NCI-H82 treated with DMSO at 0.1 percent for 48 hours (cell line): ENCODE data around the gene MSRB3.
"Not testable (repeated sequence)": the region's sequence is repeated elsewhere in the genome, so short reads cannot be mapped to it uniquely, and the experiment has no call there.

Experiments
- DNase-seq: peaks from one replicate; lab custom pipeline; 2025; ENCODE audit not compliant: unreplicated experiment; lab: John Stamatoyannopoulos, UW

Gene MSRB3

DNA sequence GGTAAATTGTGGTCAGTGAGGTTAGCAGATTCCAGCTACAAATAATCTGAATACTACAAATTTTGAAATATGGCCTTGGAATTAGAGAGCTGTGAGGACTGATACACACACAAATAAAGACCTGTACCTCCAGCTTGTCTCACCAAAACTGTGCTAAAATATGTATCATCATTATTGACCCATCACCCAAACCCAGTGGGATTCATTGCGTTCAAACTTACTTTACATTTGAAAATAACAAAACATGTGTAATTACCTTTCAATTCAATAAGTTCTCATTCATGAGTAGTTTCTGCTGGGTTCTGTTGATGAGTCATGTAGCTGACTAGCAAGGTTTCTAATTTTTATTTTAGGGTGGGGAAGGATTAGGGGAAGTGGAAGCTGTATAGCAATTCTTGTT lies 170.9 kb downstream of the MSRB3 start:
- no peak for DNase-seq

DNA sequence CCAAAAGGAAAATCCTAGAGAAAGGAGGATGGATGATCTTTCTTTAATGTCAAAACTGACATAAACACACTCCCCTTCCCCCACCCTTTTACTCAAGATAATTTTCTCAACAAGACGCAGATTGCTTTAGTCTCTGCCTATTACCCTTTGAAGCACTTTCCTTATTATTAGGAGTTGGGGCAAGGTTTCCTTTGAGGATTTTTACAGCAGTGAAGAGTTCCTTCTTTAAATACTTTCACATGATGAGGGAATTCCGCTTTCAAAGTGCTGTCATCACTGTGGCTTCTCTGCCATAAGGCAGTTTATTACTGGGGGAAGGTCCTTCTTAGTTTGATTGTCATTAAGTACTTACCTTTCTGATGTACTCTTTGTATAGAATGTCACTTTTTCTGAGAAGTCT lies 172.1 kb downstream of the MSRB3 start:
- DNase-seq: no peak

DNA sequence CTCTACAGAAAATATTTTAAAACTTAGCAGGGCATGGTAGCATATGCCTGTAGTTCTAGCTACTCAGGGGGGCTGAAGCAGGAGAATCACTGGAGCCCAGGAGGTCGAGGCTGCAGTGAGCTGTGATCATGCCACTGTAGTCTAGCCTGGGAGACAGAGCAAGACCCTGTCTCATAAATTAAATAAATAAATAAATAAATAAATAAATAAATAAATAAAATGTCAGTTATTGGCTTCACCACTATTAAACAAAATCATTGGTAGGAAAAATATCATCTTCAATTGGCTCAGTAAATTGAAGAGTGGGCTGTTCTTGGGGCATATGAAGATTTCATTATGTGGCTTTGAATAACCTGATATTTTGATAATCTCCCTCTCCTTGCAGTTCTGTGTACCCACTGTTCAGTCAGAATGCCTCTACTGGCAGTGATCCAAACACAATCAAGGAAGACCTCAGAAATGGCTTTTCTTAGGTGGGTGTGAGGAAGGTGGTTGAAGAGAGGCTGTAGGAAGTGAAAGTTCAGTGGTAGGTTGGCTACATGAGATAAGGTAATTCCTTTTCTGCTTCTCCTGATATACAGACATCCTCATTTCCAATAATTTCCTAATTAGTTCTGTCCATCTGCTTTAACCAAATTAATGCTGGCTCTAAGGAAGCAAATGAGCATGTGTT lies 175.8 kb downstream of the MSRB3 start:
- DNase-seq: no peak

DNA sequence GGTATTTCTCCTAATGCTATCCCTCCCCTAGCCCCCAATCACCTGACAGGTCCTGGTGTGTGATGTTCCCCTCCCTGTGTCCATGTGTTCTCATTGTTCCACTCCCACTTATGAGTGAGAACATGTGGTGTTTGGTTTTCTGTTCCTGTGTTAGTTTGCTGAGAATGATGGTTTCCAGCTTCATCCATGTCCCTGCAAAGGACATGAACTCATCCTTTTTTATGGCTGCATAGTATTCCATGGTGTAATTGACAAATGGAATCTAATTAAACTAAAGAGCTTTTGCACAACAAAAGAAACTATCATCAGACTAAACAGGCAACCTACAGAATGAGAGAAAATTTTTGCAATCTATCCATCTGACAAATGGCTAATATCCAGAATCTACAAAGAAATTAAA lies 178.9 kb downstream of the MSRB3 start:
- DNase-seq: not testable (repeated sequence)

DNA sequence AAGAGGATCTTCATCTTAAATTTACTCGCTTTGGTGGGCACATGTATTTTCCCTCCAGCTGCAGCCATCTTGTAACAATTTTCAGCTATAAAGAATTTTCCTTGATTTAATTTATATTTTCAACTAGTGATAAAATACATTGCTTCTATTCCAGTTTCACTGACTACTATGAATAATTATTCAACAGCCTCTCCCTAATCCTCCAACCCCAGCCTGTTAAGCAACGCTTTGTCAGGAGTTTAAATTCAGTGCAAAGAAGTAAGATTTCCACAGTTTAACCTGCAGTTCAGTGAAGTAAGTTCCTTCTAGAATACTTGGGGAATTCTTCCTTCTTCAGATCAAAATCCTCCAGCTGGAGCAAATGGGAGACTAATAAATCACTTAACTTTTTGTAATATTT lies 180.2 kb downstream of the MSRB3 start:
- no peak for DNase-seq

DNA sequence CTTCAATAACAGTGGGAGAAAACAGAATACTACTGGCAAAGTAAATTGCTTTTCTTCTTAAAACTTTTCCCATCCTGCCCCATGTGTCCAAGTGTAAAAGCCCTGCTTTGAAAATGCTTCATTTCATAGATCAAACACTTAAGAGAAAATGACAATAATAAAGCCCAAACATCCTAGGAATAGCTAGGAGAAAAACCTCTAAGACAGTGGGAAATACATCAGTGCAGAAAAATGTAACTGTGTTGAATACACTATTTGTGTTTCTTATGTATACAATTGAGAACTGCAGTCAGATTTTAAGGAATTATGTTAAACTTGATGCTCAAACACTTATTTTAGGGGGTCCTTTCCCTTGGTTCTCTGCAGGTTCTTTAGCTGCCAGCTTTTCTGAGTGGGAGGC lies 181.1 kb downstream of the MSRB3 start:
- no peak for DNase-seq

DNA sequence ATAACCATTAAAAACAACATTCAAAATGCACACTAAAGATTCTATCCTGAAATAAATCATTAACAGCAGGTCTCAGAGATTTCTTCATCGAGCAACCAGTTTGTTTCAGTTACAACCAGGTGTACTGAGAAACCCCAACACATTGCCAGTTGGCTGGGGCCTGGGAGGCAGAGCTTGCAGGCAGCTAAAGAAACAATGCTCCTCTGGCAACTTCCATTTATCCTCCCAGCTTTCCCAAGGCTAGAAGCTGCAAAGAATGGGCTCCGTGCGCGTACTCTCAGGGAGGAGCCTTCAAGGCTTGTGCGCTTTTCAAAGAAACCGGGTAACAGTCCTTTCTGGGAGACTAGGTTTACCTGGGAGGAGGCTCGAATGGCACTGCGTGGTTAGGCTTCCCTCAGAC lies 181.6 kb downstream of the MSRB3 start:
- DNase-seq: no peak

DNA sequence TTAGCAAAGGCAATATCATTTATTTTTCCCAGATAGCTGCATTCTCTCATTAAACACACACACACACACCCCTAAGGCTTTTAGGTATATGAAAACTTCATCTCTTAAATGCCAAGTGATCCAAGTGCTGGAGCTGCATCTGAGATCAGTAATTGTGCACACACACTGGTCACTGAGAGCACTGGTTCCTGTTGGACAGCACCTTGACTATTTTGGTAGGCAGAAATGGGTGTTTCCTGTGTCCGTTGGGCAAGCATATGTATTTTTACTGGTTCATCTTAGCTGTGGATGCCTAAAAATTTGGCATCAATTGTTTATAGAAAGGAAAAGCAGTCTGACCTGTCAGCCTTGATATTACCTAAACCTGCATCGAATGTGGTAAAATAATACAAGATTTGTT lies 182.5 kb downstream of the MSRB3 start:
- DNase-seq: no peak

DNA sequence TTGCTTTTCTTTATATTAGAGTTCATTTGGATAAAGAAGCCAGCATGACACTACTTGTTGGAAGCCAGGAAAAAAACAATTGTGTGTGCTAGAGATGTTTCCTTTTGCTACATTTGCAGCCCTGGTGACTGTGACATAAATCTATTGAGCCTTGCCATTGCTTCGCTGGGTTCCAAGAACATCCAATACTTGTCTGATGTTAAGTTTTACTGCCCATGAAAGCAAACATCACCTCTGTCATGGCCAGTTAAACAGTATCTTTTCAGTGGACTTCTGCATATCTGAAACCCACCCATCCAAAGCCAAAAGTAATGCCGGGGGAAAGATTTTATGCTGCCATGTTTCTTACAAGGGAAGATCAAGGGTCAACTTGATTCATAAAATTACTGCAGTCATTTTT lies 184.0 kb downstream of the MSRB3 start:
- no peak for DNase-seq

DNA sequence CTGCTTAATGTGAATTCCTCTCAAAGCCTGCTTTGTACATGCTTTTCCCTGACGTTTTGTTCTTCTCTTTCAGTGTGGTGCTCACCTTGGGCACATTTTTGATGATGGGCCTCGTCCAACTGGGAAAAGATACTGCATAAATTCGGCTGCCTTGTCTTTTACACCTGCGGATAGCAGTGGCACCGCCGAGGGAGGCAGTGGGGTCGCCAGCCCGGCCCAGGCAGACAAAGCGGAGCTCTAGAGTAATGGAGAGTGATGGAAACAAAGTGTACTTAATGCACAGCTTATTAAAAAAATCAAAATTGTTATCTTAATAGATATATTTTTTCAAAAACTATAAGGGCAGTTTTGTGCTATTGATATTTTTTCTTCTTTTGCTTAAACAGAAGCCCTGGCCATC lies 184.6 kb downstream of the MSRB3 start:
- no peak for DNase-seq

DNA sequence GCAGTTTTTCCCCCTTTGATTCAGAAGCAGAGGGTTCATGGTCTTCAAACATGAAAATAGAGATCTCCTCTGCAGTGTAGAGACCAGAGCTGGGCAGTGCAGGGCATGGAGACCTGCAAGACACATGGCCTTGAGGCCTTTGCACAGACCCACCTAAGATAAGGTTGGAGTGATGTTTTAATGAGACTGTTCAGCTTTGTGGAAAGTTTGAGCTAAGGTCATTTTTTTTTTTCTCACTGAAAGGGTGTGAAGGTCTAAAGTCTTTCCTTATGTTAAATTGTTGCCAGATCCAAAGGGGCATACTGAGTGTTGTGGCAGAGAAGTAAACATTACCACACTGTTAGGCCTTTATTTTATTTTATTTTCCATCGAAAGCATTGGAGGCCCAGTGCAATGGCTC lies 185.1 kb downstream of the MSRB3 start:
- DNase-seq: no peak

DNA sequence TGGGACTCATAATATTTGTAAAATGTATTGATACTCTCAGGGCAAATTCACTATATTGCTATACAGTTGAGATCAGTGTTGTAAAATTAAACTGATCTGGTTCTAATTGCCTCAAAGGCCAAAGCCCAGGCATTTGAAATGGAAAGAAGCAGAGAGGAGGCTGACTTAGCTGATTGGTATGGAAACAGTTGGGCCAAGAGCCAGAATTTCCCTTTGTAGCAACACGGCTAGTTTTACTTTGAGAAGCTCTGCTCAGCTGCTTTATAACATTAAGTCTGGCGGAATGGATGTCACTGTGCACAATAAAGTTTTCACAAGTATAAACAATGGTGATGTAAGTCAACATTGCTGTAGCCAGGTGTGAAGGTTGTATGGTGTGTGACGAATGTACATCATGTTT lies 186.4 kb downstream of the MSRB3 start:
- no peak for DNase-seq

DNA sequence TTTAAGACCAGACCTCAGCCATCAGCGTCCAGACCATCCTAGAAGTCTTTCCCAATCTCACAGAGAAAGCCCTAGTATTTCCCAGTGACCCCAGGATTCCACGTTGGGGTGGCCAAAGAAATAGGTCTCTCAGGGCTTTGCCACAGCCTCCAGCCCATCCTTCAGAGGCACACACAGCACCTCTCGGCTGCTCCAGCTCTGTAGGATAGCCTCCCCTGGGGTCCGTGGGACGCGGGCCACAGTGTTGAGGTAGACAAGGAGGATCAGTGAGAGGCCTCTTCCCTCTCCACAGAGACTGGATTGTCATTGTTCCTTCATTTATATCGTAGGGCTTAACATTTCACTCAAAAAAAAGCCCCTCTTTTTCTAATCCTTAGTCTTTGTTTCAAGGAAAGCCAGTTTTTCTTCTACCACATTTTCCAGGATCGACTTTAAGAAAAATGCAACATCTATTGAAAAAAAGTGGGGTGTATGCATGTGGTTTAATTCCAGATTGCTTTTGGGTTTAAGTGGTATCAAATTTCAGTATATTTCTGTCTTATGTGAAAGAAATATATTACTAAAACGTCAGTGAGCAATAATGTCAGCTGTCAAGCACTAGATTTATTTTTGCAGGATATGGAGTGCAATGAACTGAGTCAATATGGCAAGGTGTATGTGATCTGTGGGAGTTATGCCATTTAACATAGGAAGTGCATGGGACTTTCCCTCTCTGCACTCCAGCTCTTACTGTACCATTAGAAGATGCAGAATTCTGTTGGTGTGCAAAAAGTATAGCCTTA lies 187.5 kb downstream of the MSRB3 start:
- DNase-seq: no peak

DNA sequence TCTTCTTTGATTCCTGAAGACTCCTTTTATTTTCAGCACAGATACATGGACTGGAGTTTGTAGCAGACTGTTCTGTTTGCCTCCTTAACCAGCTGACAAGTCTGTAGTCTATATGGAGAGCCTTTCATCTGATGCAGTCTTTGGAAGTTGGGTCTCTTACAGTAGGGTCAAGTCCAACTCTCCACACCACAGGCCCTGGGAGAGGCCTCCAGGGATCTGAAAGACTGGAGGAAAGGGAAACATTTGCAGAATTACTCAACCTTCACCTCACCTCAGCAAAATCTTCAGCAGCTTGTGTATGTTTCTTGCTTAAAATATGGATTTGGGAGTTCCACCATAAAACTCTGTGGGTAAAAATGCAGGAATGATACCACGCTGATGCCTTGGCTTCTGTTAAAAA lies 188.4 kb downstream of the MSRB3 start:
- DNase-seq: no peak

DNA sequence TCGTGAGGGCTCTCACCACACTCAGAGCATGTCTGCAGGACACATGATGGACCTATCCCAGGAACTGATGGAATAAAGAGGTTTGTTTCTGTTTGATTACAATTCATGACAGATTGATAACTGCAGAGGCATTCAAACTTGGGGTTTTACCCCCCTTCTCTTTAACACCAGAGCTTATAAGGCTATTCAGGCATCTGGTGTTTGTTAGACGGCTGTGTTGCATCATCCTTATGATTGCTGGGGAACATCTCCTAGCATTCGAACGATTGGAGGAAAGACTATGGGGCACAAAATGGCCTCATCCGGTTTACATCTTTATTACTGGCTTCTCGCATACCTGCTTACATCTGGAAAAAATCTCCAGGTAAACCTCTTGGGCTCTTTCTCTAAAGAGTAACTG lies 191.8 kb downstream of the MSRB3 start:
- no peak for DNase-seq

DNA sequence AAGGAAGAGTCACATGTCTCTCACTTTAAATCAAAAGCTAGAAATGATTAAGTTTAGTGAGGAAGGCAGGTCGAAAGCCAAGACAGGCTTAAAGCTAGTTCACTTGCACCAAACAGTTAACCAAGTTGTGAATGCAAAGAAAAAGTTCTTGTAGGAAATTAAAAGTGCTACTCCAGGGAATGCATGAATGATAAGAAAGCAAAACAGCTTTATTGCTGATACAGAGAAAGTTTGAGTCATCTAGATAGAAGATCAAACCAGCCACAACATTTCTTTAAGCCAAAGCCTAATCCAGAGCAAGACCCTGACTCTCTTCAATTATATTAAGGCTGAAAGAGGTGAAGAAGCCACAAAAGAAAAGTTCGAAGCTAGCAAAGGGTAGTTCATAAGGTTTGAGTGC lies 193.6 kb downstream of the MSRB3 start:
- no peak for DNase-seq

DNA sequence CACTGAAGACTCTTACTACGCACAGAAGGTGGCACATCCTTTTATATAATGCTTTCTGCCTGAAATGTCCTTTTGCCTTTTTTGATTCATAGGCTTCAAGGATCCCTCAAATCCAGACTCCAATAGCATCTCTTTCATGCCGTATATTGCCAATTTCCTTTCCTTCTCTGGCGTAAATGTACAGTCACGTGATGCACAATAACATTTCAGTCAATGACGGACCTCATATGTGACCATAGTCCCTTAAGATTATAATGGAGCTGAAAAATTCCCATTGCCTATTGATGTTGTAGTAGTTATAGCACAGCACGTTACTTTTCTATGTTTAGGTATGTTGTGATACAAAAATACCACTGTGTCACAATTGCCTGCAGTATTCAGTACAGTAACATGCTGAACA lies 196.3 kb downstream of the MSRB3 start:
- DNase-seq: no peak

DNA sequence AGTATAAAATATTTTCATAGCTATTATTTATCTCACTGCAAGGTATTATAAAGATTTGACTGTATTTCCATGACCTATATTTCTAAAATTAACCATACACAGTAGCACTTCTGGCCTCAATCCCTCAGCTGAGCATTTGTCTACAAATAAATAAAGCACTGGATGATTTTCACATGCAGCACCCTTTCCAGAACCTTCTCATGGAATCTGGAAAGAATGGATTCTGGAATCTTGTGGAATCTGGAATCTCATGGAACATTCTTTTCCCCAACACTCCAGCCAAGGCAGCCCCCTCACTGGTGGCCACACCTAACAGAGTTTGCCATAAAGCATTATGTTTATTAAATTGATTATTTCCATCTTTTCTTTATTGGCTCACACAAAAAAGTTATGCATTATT lies 199.2 kb downstream of the MSRB3 start:
- no peak for DNase-seq

DNA sequence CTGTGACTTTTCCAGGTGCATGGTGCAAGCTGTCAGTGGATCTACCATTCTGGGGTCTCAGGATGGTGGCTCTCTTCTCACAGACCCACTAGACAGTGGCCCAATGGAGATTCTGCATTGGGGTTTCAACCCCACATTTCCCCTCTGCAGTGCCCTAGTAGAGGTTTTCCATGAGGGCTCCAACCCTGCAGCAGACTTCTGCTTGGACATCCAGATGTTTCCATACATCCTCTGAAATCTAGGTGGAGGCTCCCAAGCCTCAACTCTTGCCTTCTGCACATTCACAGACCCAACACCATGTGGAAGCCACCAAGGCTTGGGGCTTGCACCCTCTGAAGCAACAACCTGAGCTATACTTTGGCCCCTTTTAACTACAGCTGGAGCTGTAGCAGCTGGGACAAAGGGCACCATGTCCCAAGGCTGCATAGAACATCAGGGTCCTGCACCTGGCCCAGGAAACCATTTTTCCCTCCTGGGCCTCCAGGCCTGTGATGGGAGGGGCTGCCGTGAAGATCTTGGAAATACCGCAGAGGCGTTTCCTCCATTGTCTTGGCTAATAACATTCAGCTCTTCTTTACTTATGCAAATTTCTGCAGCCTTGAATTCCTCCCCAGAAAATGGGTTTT lies 205.5 kb downstream of the MSRB3 start:
- not testable (repeated sequence) for DNase-seq

DNA sequence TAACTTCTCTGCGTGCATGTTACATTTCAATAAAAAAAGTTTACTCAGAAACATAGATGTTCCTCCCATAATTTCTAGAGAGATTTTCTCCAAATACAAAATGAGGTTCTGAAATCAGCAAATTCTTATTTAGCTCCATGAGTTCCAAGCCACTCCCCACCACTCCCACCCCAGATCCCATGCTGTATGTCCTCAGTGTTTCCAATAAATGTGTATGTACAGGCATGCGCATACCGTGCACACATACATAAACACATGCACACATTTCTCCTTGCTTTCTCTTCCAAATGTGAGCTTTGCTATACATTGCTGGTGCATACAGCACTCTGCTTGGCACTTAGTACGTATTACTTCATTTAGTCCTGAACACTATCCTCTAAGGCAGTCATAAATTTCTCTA lies 209.7 kb downstream of the MSRB3 start:
- DNase-seq: no peak

DNA sequence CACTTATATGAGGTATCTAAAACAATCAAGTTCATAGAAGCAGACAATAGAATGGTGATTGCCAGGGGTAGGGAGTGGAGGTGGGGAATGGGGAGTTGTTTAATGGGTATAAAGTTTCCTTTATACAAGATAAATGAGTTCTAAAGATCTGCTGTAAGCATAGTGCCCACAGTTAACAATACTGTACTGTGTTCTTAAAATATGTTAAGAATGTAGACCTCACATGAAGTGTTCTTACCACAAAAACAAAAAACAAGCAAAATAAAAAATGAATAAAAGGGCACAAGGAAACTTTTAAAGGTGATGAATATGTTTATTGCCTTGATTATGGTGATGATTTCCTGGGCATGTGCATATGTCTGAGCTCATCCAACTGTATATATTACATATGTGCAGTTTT lies 211.8 kb downstream of the MSRB3 start:
- DNase-seq: no peak
